Activated CD4-positive, alpha-beta T cell treated with anti-CD3 and anti-CD28 coated beads, Interleukin-2, amount 50 U/mL, for 4 hours (primary cell): ENCODE results near the gene GPR146.
A peak's percentile ranks its signal among the peaks of the same experiment; 100 is the strongest.

Source experiments
- DNase-seq, 2 experiments: peaks; one replicate each; pipeline ENCODE4 v3.0.0-alpha.2; 2020

The GPR146 gene

DNA sequence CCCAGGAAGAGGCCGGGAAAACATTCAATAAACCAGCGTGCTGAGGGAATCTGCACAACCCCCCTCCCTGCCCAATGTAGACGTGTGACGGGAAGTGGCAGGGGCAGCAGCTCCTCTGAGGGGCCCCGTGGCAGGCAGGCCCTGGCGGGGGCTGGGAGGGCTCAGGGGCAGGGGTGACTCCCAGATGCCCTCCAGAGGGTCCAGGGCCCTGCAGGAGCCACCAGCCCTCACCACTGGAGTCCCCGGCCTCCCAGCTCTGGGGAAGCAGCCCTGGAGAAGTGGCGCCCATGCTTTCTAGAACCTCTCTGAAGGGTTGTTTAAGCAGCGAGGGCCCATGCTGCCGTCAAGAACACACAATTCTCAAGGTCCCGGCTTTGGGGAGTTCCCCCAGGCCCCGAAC lies 35.2 kb downstream of the GPR146 start:
- DNase-seq: no peak

DNA sequence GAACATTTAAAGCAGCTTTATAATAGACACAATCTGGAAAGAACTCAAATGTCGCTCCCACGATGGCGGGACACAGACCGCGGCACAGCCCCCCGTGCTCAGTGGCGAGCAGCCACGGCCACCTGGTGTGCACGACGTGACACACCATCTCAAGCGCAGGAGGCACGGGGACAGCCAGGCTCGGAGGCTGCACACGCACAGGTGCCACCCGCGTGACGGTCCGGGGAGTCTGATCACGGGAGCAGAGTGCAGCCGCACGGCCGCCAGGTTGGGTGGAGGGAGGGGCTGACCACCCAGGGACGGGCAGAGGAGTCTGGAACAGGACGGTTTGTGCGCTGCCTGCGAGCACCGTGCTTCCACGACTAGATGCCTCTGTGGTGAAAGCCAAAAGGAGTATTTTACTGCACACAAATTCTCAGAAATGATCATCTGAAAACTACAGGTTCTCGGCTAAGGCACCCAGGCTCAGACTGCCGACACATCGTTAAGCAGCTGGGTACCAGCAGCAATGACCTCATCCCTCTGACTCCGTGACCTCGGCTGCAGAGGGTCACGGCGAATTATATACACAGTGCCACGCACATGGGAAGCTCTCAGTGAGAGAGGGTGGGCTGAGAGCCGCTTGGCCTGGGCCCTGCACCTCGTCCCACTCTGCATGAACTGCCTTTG lies 36.0 kb downstream of the GPR146 start:
- DNase-seq: no peak

DNA sequence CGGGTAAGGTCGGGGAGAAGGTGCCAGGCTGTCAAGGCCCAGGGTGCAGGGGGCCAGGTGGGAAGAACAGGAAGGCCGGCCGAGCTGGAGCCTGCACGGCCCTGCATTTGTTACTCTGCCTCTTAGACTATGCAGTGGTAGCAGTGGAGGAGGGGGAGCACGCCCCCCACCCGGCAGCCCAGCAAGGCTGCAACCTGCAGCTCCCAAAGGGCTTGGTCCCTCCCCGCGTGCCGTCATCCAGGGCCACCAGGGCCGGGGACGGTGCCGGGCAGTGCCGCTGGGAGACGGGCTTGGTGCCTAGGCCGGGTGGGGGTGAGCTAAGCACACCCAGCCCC lies 36.5 kb downstream of the GPR146 start:
- no peak for DNase-seq

DNA sequence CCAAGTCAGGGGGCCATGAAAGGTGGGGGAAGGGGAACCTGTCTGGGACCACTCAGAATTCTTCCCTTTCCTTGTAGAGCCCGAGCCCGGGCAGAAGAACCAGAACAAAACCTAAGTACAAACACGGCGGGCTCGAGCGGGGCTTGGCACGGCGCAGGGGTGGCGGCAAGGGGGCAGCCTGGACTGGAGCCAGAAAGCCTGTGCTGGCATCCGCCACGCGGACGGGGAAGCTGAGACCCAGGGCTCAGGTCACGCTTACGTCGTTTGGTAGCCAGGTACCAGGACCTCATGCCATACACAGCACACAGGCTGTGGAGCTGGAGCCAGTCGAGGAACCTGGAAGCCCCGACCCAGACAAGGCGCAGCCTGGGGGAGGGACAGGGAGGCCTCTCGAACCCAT lies 37.0 kb downstream of the GPR146 start:
- no peak for DNase-seq

DNA sequence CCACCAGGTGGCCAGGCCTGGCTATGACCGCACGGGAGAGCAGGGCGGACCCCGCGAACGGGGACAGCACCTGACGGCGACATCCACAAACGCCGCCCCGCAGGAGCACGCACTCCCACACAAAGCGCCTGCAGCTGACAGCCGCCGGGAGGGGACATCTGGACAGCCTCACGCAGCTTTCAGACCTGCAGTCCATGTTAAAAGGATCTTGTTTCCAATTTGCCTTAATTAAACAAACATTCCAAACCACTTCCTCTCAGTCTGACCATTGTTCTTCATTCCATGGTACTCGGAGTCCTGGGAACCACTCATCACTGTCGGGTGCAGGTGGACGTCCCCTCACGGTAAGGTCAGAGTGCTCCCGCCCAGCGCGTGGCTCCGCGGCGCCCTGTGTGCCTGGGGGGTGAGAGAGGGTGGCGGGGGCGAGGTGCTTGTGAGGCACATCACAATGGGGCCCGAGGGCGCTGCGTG lies 37.6 kb downstream of the GPR146 start:
- no peak for DNase-seq

DNA sequence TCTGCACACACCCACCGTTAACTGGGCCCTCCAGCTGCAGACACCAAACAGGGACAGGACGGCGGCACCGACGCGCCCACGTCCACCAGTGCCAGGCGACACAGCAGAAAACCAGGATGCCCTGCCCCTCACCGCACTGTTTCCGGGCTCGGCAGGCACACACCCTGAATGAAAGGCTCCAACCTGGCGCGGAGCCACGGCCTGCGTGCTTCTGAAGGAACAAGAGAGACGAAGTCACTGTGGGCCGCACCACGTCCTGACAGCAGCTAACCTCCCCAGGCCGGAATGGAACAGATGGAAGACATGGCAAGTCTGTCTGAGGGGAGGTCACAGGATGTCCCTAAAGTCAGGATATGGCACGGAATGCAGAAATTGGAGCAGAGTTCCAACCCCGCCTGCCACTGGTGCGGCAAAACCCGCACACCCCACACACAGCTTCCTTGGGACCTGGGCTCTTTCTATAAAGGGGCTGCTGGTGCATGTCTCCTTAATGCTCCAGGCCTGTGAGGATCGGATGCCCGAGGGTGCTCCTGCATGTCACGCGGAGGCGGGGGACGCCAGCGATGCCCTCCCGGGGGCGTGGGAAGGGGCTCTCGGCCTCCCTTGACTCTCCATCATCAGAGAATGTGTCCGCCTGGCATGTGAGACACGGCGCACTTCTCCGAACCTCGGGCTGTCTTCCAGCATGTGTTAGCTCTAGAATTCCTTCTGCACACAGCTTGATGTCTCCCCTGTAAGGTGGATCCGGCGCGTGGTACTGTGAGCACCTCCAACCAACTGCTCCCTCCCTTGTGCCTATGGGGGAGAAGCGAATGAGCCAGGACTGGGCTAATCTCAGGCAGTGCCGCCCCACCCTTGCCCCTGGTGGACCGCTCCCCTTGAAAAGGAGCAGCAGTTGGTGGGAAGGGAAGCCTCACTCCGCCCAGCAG lies 39.6 kb downstream of the GPR146 start:
- no peak for DNase-seq

GRCh38 chr7:1085266-1085665 lies 40.9 kb downstream of the GPR146 start:
- DNase-seq: no peak

DNA sequence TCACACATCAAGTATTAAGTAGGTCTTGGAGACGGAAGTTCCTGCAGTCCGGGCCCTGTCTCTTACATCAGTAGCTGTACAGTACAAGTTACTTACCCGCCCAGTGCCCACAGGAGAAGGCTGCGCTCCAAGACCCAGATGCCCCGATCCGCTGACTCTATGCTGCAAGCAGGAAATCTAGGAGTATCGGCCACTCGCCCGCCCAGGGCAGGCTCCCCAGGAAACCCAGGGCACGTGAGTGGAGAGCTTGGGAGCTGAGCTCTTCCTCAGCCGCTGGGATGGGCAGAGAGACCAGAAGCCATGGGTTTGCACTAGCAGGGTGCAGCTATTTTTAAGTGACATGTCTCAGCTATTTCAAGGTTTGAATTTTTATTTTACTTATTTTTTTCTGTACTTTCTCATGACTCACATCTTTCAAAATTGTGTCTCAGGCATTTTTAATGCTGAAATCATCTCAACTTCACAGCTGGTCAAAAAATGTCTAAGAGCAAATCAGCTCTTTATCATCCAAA lies 41.6 kb downstream of the GPR146 start:
- no peak for DNase-seq

DNA sequence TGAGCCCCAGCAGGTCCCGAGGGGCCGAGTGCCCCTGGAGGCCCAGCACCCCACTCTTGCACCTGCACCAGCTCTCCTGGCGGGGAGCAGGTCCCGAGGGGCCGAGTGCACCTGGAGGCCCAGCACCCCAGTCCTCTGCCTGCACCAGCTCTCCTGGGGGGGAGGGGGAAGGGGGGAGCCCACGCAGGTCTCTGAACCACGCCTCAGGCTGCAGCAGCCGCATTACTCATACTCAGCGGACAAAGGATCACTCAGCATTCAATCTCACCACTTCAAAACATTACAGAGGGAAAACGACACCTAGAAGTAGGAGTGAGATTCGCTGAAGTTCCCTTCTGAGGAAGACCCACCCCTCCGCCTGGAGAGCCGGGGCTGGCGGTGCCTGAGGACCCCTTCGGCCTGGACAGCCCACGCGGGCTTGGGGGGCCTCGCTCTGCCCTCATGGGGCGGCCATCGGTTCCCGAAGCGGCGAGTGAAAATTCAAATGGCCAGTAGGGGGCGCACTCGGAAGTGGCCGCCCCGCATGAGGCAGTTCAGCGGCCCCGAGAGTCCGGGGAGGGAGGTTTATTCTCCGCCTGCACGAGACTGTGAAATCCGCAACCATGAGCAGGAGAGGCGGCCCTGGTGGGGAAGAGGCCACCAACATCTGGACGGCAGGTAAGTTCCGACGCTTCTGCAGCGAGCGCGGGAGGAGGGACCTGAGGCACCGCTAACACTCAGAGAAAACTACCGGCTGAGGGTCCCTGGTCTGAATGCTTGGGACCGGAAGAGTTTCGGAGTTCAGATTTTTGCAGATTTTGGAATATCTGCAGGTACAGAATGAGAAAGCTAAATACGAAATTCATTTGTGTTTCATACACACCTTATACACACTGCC lies 42.5 kb downstream of the GPR146 start:
- peak; percentile 54 to 56 for DNase-seq

DNA sequence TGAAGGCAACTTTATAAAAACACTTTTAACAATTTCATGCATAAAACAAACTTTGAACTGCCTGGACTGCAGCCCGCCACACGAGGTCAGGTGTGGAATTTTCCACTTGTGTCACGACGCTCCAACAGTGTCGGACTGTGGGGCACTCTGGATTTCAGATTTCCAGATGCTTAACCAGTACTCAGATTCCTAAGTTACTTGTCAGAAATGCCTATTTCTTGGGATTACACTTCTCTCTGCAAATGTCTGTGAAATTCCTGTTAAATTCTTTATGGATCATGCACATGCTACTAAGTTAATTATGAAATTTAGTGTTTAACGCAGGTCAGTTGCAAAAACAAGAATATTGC lies 43.1 kb downstream of the GPR146 start:
- no peak for DNase-seq

DNA sequence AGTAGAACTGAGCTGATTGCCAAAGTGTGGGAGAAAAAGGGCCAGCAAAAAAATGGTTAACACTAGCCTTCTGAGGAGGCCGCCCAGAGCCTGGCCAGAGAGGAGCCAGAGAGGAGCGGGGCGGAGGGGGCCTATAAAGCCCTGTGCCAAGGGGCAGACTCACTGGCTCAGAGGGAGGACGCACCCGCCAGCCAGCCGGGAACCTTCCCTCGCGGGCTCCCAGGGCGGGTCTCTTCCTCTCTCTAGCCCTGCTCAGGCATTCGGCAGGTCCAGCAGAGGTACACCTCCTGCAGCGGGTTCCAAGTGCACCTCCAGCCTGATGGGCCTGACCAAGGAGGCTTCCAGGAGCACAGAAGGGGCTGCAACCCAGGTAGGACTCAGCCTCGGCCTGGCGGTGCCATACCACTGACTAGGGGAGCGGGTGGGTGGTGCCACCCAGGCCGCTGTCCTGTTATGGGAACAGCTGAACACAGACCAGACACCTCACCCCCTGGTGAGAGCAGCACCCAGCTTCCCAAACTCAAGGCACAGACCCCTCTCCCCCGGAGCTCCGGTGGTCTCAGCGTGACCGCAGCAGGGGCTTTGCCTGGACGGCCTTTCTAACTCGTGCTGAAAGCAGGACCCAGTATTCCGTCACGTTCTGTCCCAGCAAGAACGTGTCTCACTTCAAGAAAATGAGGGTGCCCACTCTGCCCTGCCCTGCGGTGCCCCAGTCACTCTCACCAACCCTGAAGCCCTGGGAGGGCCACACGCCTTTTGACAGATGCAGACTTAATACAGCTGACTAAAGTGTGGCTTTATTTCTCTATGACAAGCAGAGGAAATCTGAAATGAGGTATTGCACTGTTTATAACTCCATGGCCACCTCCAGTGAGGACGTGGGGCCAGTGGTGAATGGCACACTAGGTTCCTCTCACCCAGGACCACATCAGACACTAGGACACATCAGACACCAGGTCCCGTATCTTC lies 43.9 kb downstream of the GPR146 start, which contains the start of gene GPER1:
Gene GPER1 (plus strand): TSS at position 162 of the 969 bp plus-strand sequence. CDS start 3,616 bp downstream, outside the sequence.
- no peak for DNase-seq

- no peak for DNase-seq
Measured at GRCh38 chr7:1090236-1090635, 45.9 kb downstream of the GPR146 start.

GRCh38 chr7:1090686-1091643 lies 46.6 kb downstream of the GPR146 start:
- DNase-seq: no peak

DNA sequence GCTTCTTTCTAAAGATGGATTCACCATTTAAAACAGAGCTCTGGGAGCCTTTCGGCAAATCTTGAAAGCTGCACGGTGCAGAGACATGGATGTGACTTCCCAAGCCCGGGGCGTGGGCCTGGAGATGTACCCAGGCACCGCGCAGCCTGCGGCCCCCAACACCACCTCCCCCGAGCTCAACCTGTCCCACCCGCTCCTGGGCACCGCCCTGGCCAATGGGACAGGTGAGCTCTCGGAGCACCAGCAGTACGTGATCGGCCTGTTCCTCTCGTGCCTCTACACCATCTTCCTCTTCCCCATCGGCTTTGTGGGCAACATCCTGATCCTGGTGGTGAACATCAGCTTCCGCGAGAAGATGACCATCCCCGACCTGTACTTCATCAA lies 47.3 kb downstream of the GPR146 start:
- DNase-seq: no peak

- DNase-seq: no peak
Measured at GRCh38 chr7:1092161-1092632, 47.9 kb downstream of the GPR146 start.

- no peak for DNase-seq
Measured at GRCh38 chr7:1092806-1093501, 48.6 kb downstream of the GPR146 start.

GRCh38 chr7:1093502-1093843 lies 49.1 kb downstream of the GPR146 start:
- no peak for DNase-seq

- DNase-seq: no peak
Measured at GRCh38 chr7:1093916-1094508, 49.7 kb downstream of the GPR146 start.

GRCh38 chr7:1094870-1095269 lies 50.5 kb downstream of the GPR146 start:
- no peak for DNase-seq
